Measurements from ENCODE around the gene SPTA1.

SPTA1 gene

DNA sequence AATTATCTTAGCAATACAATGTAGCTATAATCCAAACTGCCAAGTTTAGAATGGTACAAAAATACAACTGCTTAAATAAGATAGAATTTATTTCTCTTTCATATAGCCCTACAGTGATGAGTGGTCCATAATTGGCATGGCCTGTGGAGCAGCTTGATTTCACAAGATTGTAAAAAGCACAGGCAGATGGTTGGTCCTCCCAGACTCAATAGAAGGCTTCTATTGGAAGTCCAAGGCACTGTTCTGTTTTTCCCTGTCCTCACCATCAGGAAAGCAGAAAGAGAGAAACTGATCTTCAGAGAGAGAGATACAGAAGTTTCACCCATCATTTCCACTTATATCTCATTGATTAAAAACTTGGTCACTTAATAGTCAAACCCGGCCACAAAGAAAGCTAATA, 114.3 kb downstream of the SPTA1 start:
- no peak for DNase-seq (ENCODE audit: low read depth in 2 of 2)

DNA sequence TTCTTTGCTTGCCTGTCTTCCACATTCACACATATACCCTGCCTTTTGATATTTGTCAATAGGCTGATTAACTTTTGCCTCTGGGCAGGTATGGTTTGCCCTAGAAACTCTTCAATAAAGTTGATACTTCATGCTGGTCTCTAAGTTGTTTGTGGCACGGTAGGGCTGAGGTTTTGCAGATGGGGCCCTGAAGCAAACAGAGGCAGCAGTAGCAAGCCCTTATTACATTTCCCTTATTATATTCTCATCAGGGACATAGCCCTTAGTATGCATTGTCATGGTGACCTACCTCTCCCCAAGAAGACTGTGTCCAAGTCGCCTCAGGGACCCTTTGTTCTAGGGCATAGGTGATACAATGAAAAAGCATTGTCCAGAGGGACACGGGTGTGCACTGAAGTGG, 116.0 kb downstream of the SPTA1 start, which contains the start of gene OR6P1:
OR6P1 (minus strand) TSS at position 101 of the 400 bp plus-strand sequence. CDS start 6,976 bp downstream, outside the sequence.
- no peak for DNase-seq (ENCODE audit: low read depth in 2 of 2)

DNA sequence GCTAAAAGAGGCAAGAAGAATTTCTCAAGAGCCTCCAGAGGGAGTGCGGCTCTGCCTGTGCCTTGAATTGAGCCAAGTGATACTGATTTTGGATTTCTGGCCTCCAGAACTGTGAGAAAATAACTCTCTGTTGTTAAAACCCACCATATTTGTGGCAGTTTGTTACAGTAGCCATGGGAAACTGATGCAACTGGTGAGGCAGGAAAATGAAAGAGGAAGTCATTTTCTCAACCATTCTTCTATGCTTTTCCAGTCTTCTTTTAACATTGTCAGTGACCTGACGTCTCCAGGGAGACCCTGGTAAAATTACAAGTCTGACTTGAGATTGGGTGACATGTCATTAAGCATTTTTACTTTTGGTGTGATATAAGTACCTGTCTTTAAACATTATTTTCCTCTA, 121.9 kb downstream of the SPTA1 start:
- no peak for DNase-seq (ENCODE audit: low read depth in 2 of 2)

DNA sequence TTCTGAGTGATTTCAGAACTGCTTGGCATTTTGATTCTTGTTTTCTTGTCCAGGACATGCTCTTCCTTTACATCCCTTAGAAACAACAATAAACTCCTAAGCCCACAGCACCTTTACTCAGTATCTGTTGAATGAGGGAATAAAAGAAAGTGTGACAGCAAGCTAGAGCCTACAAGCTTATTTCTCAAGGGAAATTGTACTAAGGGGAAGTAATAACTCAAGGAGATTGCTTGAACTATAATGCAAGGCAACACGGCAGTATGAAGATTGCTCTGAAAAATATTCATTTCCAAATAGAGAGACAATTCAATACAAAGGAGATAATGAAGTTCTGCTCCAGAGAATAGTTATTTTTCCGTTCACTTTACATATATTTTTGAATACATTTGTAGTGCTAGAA, 122.7 kb downstream of the SPTA1 start:
- no peak for DNase-seq (ENCODE audit: low read depth in 2 of 2)
